Measurements from ENCODE around the gene LMF1. TPM values are rescaled to one million over a fixed set of nuclear protein-coding genes. Genes with fewer than 3 reads are reported as not detected.
A peak's percentile ranks its signal among the peaks of the same experiment; 100 is the strongest.
"Not testable (repeated sequence)": the region's sequence is repeated elsewhere in the genome, so short reads cannot be mapped to it uniquely, and the experiment has no call there.

The LMF1 gene
- polyA plus RNA-seq, 3 donors: 17.9 to 26.7 (median 22.0) TPM

- DNase-seq: no peak
Measured at GRCh38 chr16:896261-897199, 74.3 kb downstream of the LMF1 start.

- DNase-seq: no peak
Measured at GRCh38 chr16:895371-895770, 75.4 kb downstream of the LMF1 start.

GRCh38 chr16:894841-895240, 75.9 kb downstream of the LMF1 start:
- no peak for DNase-seq

GRCh38 chr16:894136-894535, 76.6 kb downstream of the LMF1 start:
- DNase-seq: no peak

GRCh38 chr16:893360-893759, 77.4 kb downstream of the LMF1 start:
- no peak for DNase-seq

GRCh38 chr16:892536-893255, 78.1 kb downstream of the LMF1 start:
- DNase-seq: no peak

- DNase-seq: no peak
Measured at GRCh38 chr16:892006-892405, 78.8 kb downstream of the LMF1 start.

GRCh38 chr16:891353-891740, 79.4 kb downstream of the LMF1 start:
- no peak for DNase-seq

GRCh38 chr16:890716-891352, 80.0 kb downstream of the LMF1 start:
- DNase-seq: no peak

- DNase-seq: no peak
Measured at GRCh38 chr16:890217-890616, 80.6 kb downstream of the LMF1 start.

GRCh38 chr16:889586-889985, 81.2 kb downstream of the LMF1 start:
- no peak for DNase-seq

- no peak for DNase-seq
Measured at GRCh38 chr16:888901-889570, 81.7 kb downstream of the LMF1 start.

- not testable (repeated sequence) for DNase-seq
Measured at GRCh38 chr16:888456-888855, 82.3 kb downstream of the LMF1 start.

GRCh38 chr16:887846-888245, 82.9 kb downstream of the LMF1 start:
- DNase-seq: no peak

- peak; percentile 38 for DNase-seq
Measured at GRCh38 chr16:886802-887731, 83.7 kb downstream of the LMF1 start.

- no peak for DNase-seq
Measured at GRCh38 chr16:886084-886543, 84.7 kb downstream of the LMF1 start.

- DNase-seq: no peak
Measured at GRCh38 chr16:885391-885790, 85.4 kb downstream of the LMF1 start.

- no peak for DNase-seq
Measured at GRCh38 chr16:884232-884631, 86.6 kb downstream of the LMF1 start.

- DNase-seq: no peak
Measured at GRCh38 chr16:883781-884180, 87.0 kb downstream of the LMF1 start.

GRCh38 chr16:883340-883739, 87.4 kb downstream of the LMF1 start:
- no peak for DNase-seq

GRCh38 chr16:882671-883070, 88.1 kb downstream of the LMF1 start:
- not testable (repeated sequence) for DNase-seq

All from renal pelvis (tissue), 4 donors.